K562 (cell line): ENCODE data around the gene HUNK. TPM values are rescaled to one million over a fixed set of nuclear protein-coding genes. Genes with fewer than 3 reads are reported as not detected.
"Not testable (repeated sequence)": the region's sequence is repeated elsewhere in the genome, so short reads cannot be mapped to it uniquely, and the experiment has no call there.

Experiments used
- ATAC-seq: fragments of 200-7000 bp; cut with Tn5 transposase; 3 replicates; pipeline ENCODE4 v1.9.1; 2020; ENCODE audit warnings: moderate library complexity
- BruUV-seq: library from RNA; stranded (reverse); fragments of 400-500 nt; replicated peaks from 2 replicates; lab custom pipeline; 2021; lab: Mats Ljungman, UMichigan
- CTCF ChIA-PET: fragments of 300-600 bp; formaldehyde crosslinking; extraction: SDS; loops from one replicate; lab custom pipeline; 2021; ENCODE audit warnings: low intra/inter-chr PET ratio; lab: Yijun Ruan, JAX
- POLR2A ChIA-PET: fragments of 300-600, 350-650 bp; sonication (Branson Sonifier 250); formaldehyde crosslinking; extraction: SDS; loops from one replicate; lab custom pipeline; 2021; ENCODE audit warnings: antibody characterized with exemption, inconsistent platforms; lab: Yijun Ruan, JAX
- DNase-seq, 4 experiments: peaks; one replicate each; pipeline versions ENCODE4 v3.0.0 to v3.0.0-alpha.2; 2011 to 2018; ENCODE audit warnings: low spot score in 3 of 4, mixed read lengths in 3 of 4; ENCODE audit errors: extremely low read depth in 1 of 4
- FAIRE-seq: peaks from 2 replicates; lab custom pipeline; 2011; peaks lifted over from hg19 to GRCh38; lab: Jason Lieb, UNC
- H2AFZ ChIP-seq: 2 replicates; pipeline ENCODE4 v1.6.0; 2011; ENCODE audit warnings: low read depth, low read length, control low read depth, inconsistent platforms
- H3K27ac ChIP-seq: fragments of 200-600 bp; 3 replicates; pipeline ENCODE4 v1.8.0; 2011; ENCODE audit warnings: low read depth, mild to moderate bottlenecking, control low read depth, inconsistent platforms, low read length, moderate library complexity, mixed read lengths; ENCODE audit errors: extremely low read depth
- H3K27me3 ChIP-seq, 2 experiments: fragments of 300-600 bp in 1 of 2; 2 replicates in 1 of 2; 3 replicates in 1 of 2; pipeline versions ENCODE4 v1.6.0 to v1.8.0; 2011; ENCODE audit warnings: inconsistent platforms in 2 of 2, low read length in 2 of 2, mild to moderate bottlenecking in 1 of 2, mixed read lengths in 1 of 2, moderate library complexity in 1 of 2; ENCODE audit not compliant: control insufficient read depth in 2 of 2, insufficient read depth in 2 of 2
- H3K36me3 ChIP-seq: fragments of 300-600 bp; 3 replicates; pipeline ENCODE4 v1.8.0; 2011; ENCODE audit warnings: mild to moderate bottlenecking, low read length, inconsistent platforms; ENCODE audit not compliant: control insufficient read depth, insufficient read depth
- H3K4me1 ChIP-seq, 2 experiments: fragments of 200-600 bp in 1 of 2; replicated peaks in 1 of 2; 2 replicates in 1 of 2; 3 replicates in 1 of 2; pipeline versions ENCODE4 v1.5.1 to v1.8.0; 2011; ENCODE audit warnings: inconsistent platforms in 2 of 2, low read length in 2 of 2, mild to moderate bottlenecking in 1 of 2, mixed read lengths in 1 of 2, moderate library complexity in 1 of 2; ENCODE audit not compliant: control insufficient read depth in 2 of 2, insufficient read depth in 2 of 2
- H3K4me2 ChIP-seq: 2 replicates; pipeline ENCODE4 v1.6.1; 2011; ENCODE audit warnings: low read length, control low read depth, inconsistent platforms, mixed read lengths; ENCODE audit not compliant: insufficient read depth
- H3K4me3 ChIP-seq: fragments of 200-600 bp; sonication (generic), shearing (Covaris generic); 2 replicates; pipeline ENCODE4 v1.5.1; 2016; ENCODE audit warnings: control low read depth, inconsistent platforms
- H3K79me2 ChIP-seq: fragments of 200-600 bp; 3 replicates; pipeline ENCODE4 v1.8.0; 2011; ENCODE audit warnings: low read length, inconsistent platforms; ENCODE audit not compliant: control insufficient read depth, insufficient read depth
- H3K9ac ChIP-seq, 2 experiments: 2 replicates each; pipeline versions ENCODE4 v1.6.0 to v1.6.1; 2011; ENCODE audit warnings: low read depth in 2 of 2, low read length in 2 of 2, control low read depth in 1 of 2, inconsistent platforms in 1 of 2, mild to moderate bottlenecking in 1 of 2, mixed read lengths in 1 of 2; ENCODE audit not compliant: insufficient read depth in 1 of 2
- H3K9me1 ChIP-seq: one replicate; pipeline ENCODE4 v1.6.0; 2011; ENCODE audit warnings: inconsistent platforms, mild to moderate bottlenecking, low read length, moderate library complexity; ENCODE audit not compliant: control insufficient read depth, insufficient read depth
- H3K9me3 ChIP-seq: replicated peaks from 2 replicates; pipeline ENCODE4 v1.5.1; 2011; ENCODE audit warnings: low read depth, low read length, inconsistent platforms; ENCODE audit not compliant: control insufficient read depth, insufficient read depth
- H4K20me1 ChIP-seq: replicated peaks from 2 replicates; pipeline ENCODE4 v1.6.1; 2011; ENCODE audit warnings: low read length, inconsistent platforms, mixed read lengths; ENCODE audit not compliant: control insufficient read depth, insufficient read depth
- GTF3C2 ChIP-seq: IDR thresholded peaks from 3 replicates; pipeline ENCODE4 v1.6.1; 2011; ENCODE audit warnings: borderline replicate concordance, mild to moderate bottlenecking, moderate library complexity; ENCODE audit not compliant: insufficient read length; ENCODE audit errors: extremely low read depth
- KDM1A ChIP-seq, 2 experiments: fragments of 450-650 bp; IDR thresholded peaks; 2 replicates each; pipeline ENCODE4 v1.6.1; 2016; ENCODE audit warnings: mild to moderate bottlenecking in 2 of 2
- NRF1 ChIP-seq, 2 experiments: fragments of 450-650 bp; IDR thresholded peaks in 1 of 2; conservative IDR thresholded peaks in 1 of 2; 2 replicates each; pipeline ENCODE4 v1.6.1; 2014; ENCODE audit warnings: mild to moderate bottlenecking in 2 of 2
- WGBS: fragments of 100-300 bp; shearing (Covaris generic); methylation state at CpG from one replicate; pipeline ENCODE4 v1.1.6; 2016; ENCODE audit warnings: low coverage, mixed read lengths; ENCODE audit not compliant: insufficient coverage; ENCODE audit errors: missing lambda C conversion rate; 5-methylcytosine and 5-hydroxymethylcytosine counted together
- in situ Hi-C: fragments of 300-500 bp; cut with MboI; formaldehyde crosslinking; loops from 4 replicates; pipeline ENCODE4 v1.15.0; 2018; ENCODE audit warnings: inconsistent platforms, mixed read lengths
- intact Hi-C: fragments of 100-400 bp; cut with micrococcal nuclease; formaldehyde crosslinking; loops from 2 replicates; pipeline ENCODE4 v1.14.2; 2022
- polyA plus RNA-seq, 8 experiments: library from polyadenylated mRNA; depleted of rRNA in 4 of 8; stranded (reverse) in 5 of 8; unstranded in 3 of 8; fragments of >200 nt; fragmentation: Nextera tagmentation in 2 of 8; fragmentation: Illumina TruSeq in 1 of 8; extraction: Ambion mirVana in 2 of 8; extraction: Trizol in 1 of 8; gene quantifications; 2 replicates each; pipeline versions ENCODE4 v1.2.1 to v1.2.3, GENCODE V29; 2011 to 2014; ENCODE audit warnings: inconsistent platforms in 1 of 8, missing spikeins in 1 of 8
- total RNA-seq, 7 experiments: library from RNA; depleted of rRNA in 6 of 7; stranded (reverse); fragments of >200 nt in 6 of 7; fragmentation: Illumina TruSeq in 2 of 7; extraction: Trizol in 2 of 7; gene quantifications; 2 replicates each; pipeline versions ENCODE4 v1.2.1 to v1.2.3, GENCODE V29; 2011 to 2021; ENCODE audit warnings: low replicate concordance in 1 of 7

Gene HUNK
- total and polyA plus RNA-seq, 9 of the 15 experiments (the other 6 are each of a cell fraction or from before 2014, with no cell fraction given): not detected

DNA sequence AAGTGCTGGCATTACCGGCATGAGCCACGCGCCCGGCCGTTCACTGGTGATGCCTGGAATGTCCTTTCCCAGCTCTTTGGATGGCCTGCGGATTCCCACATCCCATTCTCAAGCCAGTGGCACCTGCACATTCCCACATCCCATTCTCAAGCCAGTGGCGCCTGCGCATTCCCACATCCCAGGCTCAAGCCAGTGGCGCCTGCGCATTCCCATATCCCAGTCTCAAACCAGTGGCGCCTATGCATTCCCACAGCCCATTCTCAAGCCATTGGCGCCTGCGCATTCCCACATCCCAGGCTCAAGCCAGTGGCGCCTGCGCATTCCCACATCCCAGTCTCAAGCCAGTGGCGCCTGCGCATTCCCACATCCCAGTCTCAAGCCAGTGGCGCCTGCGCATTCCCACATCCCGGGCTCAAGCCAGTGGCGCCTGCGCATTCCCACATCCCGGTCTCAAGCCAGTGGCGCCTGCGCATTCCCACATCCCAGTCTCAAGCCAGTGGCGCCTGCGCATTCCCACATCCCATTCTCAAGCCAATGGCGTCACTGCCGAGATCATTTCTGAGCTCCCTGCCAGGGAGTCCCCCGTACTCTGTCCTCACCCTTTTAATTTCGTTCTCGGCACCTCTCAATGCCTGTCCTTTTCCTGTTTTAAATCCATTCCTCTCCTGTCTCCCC, 74.2 kb downstream of the HUNK start:
- H3K36me3 ChIP-seq, intact Hi-C loops, H3K27ac ChIP-seq, ATAC-seq, H3K9me3 ChIP-seq, FAIRE-seq, POLR2A ChIA-PET, H4K20me1 ChIP-seq, BruUV-seq, H3K79me2 ChIP-seq, in situ Hi-C loops, H3K9me1 ChIP-seq, H3K4me3 ChIP-seq, H3K4me1 ChIP-seq, H3K9ac ChIP-seq, CTCF ChIA-PET: not testable (repeated sequence)
- peak in 1 of 4 experiments; percentile 17 for DNase-seq
- Histone ChIP-seq H2AFZ (peak overlapping the region; percentile 64; the same call in 1 of the 2 replicates), H3K4me2 (peak overlapping the region; percentile 35), H3K27me3 (peaks cover 2 to 20% of the 10 kb centered on the region in 2 experiments; a peak in 3 of 5 replicates)
- TF ChIP-seq NRF1 (conservative IDR thresholded peaks at IDR 0.05 in 1 of 2, IDR thresholded peaks at IDR 0.05 in 1 of 2): peak; percentile 87 to 88
- 15% methylated on average over 26 of the region's 32 CpGs for whole genome bisulfite sequencing

- no peak for DNase-seq
- FAIRE-seq: no peak
- Histone ChIP-seq H3K4me1 (peaks cover 0 to 5% of the 10 kb centered on the region in 2 experiments; a peak in 1 of 5 replicates), H3K36me3 (no peaks in the 10 kb centered on the region), H3K27me3 (peaks cover 0 to 20% of the 10 kb centered on the region in 2 experiments; a peak in 2 of 5 replicates), H4K20me1 (no peaks in the 10 kb centered on the region), H2AFZ (no peak overlapping the region), H3K9me3 (no peaks in the 10 kb centered on the region), H3K27ac (no peak overlapping the region), H3K9me1 (no peaks in the 10 kb centered on the region), H3K4me2 (no peak overlapping the region), H3K79me2 (no peaks in the 10 kb centered on the region), H3K4me3 (no peak overlapping the region), H3K9ac (no peak overlapping the region)
- BruUV-seq: no TSS peak
- ATAC-seq: no peak
- POLR2A ChIA-PET: interaction anchor here (0.6 to 2.6 kb wide), 4 partner anchors 9 to 45 kb away, joined by 3 to 8 read pairs (median 5); no protein-coding TSS in a partner anchor
- intact Hi-C loops (no loop called here), in situ Hi-C loops (no loop called here)
- TF ChIP-seq GTF3C2 (no peak), KDM1A (IDR thresholded peaks at IDR 0.05) (no peak)
- CTCF ChIA-PET: no interaction called here
- WGBS: 0% methylated on average over 7 of the region's 7 CpGs
Measured at GRCh38 chr21:31948676-31949075, 75.9 kb downstream of the HUNK start.
